ENCODE measurements around the gene NR2F1-AS1. TPM values are rescaled to one million over a fixed set of nuclear protein-coding genes. Genes with fewer than 3 reads are reported as not detected.
"Not testable (repeated sequence)": the region's sequence is repeated elsewhere in the genome, so short reads cannot be mapped to it uniquely, and the experiment has no call there.

Gene NR2F1-AS1
- total RNA-seq, 1 donor: not detected

- Histone ChIP-seq H3K9me3 (ENCODE audit: low read depth, low read length) (no peaks in the 10 kb centered on the region), H3K27me3 (ENCODE audit: insufficient read depth, low read length) (no peaks in the 10 kb centered on the region), H3K4me1 (ENCODE audit: insufficient read depth, low read length) (no peaks in the 10 kb centered on the region), H3K4me3 (ENCODE audit: low read length) (no peak overlapping the region)
Measured at GRCh38 chr5:93479982-93480509, 101.0 kb downstream of the NR2F1-AS1 start.

- Histone ChIP-seq H3K27me3 (ENCODE audit: insufficient read depth, low read length) (no peaks in the 10 kb centered on the region), H3K9me3 (ENCODE audit: low read depth, low read length) (no peaks in the 10 kb centered on the region), H3K4me1 (ENCODE audit: insufficient read depth, low read length) (no peaks in the 10 kb centered on the region), H3K4me3 (ENCODE audit: low read length) (no peak overlapping the region)
Measured at GRCh38 chr5:93477816-93478215, 103.2 kb downstream of the NR2F1-AS1 start.

GRCh38 chr5:93476251-93476742 is 104.7 kb downstream of the NR2F1-AS1 start:
- Histone ChIP-seq H3K27me3 (ENCODE audit: insufficient read depth, low read length) (no peaks in the 10 kb centered on the region), H3K9me3 (ENCODE audit: low read depth, low read length) (no peaks in the 10 kb centered on the region), H3K4me3 (ENCODE audit: low read length) (no peak overlapping the region), H3K4me1 (ENCODE audit: insufficient read depth, low read length) (no peaks in the 10 kb centered on the region)

GRCh38 chr5:93462916-93463315 is 118.1 kb downstream of the NR2F1-AS1 start:
- Histone ChIP-seq H3K4me3 (ENCODE audit: low read length) (no peak overlapping the region), H3K27me3 (ENCODE audit: insufficient read depth, low read length) (no peaks in the 10 kb centered on the region), H3K9me3 (ENCODE audit: low read depth, low read length) (no peaks in the 10 kb centered on the region), H3K4me1 (ENCODE audit: insufficient read depth, low read length) (no peaks in the 10 kb centered on the region)

DNA sequence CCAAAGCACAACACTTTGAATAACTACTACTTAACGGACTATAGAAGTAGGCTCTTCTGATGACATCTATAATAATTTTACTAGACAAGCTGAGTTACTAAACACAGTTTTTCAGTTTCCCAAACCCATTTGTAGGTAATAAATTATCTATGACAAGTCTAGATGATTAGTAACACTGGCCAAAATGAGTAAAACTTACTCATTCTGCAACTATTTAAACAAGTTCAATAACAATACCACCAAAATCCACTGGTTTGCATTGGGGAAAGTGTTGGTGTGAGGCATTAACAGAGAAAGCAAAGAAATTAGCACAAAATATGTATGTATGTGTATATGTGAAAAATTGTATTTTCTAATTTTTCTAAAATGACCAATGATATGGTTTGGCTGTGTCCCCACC is 119.3 kb downstream of the NR2F1-AS1 start:
- Histone ChIP-seq H3K9me3 (ENCODE audit: low read depth, low read length) (no peaks in the 10 kb centered on the region), H3K27me3 (ENCODE audit: insufficient read depth, low read length) (no peaks in the 10 kb centered on the region), H3K4me3 (ENCODE audit: low read length) (no peak overlapping the region), H3K4me1 (ENCODE audit: insufficient read depth, low read length) (no peaks in the 10 kb centered on the region)

GRCh38 chr5:93460286-93460685 is 120.7 kb downstream of the NR2F1-AS1 start:
- Histone ChIP-seq H3K27me3 (ENCODE audit: insufficient read depth, low read length) (no peaks in the 10 kb centered on the region), H3K9me3 (ENCODE audit: low read depth, low read length) (no peaks in the 10 kb centered on the region), H3K4me1 (ENCODE audit: insufficient read depth, low read length) (no peaks in the 10 kb centered on the region), H3K4me3 (ENCODE audit: low read length) (no peak overlapping the region)

DNA sequence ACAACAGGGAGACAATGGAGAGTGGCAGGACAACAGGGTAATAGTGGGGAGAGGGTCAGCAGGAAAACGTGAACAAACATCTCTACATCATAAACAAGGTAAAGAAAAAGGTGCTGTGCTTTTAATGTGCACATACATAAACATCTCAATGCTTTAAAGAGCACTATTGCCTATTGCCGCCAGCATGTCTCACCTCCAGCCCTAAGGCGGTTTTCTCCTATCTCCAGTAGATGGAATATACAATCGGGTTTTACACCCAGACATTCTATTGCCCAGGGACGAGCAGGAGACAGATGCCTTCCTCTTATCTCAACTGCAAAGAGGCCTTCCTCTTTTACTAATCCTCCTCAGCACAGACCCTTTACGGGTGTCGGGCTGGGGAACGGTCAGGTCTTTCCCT is 124.2 kb downstream of the NR2F1-AS1 start:
- not testable (repeated sequence) for H3K27me3 ChIP-seq (ENCODE audit: insufficient read depth, low read length); H3K4me3 ChIP-seq (ENCODE audit: low read length); H3K9me3 ChIP-seq (ENCODE audit: low read depth, low read length); H3K4me1 ChIP-seq (ENCODE audit: insufficient read depth, low read length)

DNA sequence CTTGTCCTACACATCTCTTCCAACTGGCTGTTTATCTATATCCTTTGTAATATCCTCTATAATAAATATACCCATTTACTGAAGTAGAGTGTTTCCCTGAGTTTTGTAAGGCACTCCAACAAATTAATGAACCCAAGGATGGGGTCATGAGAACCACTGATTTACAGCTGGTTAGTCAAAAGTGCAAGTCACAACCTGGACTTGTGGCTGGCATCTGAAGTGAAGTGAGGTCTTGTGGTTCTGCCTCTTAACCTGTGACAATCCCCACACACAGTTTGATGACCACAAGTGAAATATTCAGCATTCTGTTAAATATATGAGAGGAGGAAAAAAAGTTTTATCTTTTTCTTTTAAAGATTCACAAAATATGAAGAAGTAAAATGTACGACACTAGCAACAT is 126.1 kb downstream of the NR2F1-AS1 start:
- Histone ChIP-seq H3K9me3 (ENCODE audit: low read depth, low read length) (no peaks in the 10 kb centered on the region), H3K4me3 (ENCODE audit: low read length) (no peak overlapping the region), H3K4me1 (ENCODE audit: insufficient read depth, low read length) (no peaks in the 10 kb centered on the region), H3K27me3 (ENCODE audit: insufficient read depth, low read length) (no peaks in the 10 kb centered on the region)

GRCh38 chr5:93452255-93452654 is 128.8 kb downstream of the NR2F1-AS1 start:
- Histone ChIP-seq H3K4me1 (ENCODE audit: insufficient read depth, low read length) (no peaks in the 10 kb centered on the region), H3K27me3 (ENCODE audit: insufficient read depth, low read length) (no peaks in the 10 kb centered on the region), H3K4me3 (ENCODE audit: low read length) (no peak overlapping the region), H3K9me3 (ENCODE audit: low read depth, low read length) (no peaks in the 10 kb centered on the region)

DNA sequence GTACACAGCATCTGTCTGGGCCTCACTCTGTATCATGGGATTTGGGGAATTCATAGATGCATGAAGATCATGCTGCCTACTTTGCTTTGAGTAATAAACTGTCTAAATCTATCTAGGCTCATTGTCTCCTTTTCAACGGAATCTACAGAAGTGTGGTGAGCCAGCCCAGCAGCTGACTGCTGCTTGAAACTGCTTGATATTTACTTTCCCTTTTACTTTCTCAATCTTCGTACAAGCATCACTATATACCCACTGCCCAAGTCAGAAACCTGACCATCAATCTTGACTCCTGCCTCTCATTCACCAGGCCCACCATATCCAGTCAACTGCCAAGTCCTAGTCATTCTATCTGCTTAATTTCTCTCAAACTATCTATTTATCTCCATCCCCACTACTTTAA is 142.9 kb downstream of the NR2F1-AS1 start:
- no peak overlapping the region for H3K4me3 ChIP-seq (ENCODE audit: low read length)
- no peaks in the 10 kb centered on the region for H3K9me3 ChIP-seq (ENCODE audit: low read depth, low read length)
- H3K4me1 ChIP-seq (ENCODE audit: insufficient read depth, low read length): no peaks in the 10 kb centered on the region
- no peaks in the 10 kb centered on the region for H3K27me3 ChIP-seq (ENCODE audit: insufficient read depth, low read length)

GRCh38 chr5:93436083-93436482 is 144.9 kb downstream of the NR2F1-AS1 start:
- Histone ChIP-seq H3K9me3 (ENCODE audit: low read depth, low read length) (no peaks in the 10 kb centered on the region), H3K4me3 (ENCODE audit: low read length) (no peak overlapping the region), H3K27me3 (ENCODE audit: insufficient read depth, low read length) (no peaks in the 10 kb centered on the region), H3K4me1 (ENCODE audit: insufficient read depth, low read length) (no peaks in the 10 kb centered on the region)

- H3K27me3 ChIP-seq (ENCODE audit: insufficient read depth, low read length): no peaks in the 10 kb centered on the region
- H3K4me1 ChIP-seq (ENCODE audit: insufficient read depth, low read length): no peaks in the 10 kb centered on the region
- no peaks in the 10 kb centered on the region for H3K9me3 ChIP-seq (ENCODE audit: low read depth, low read length)
- H3K4me3 ChIP-seq (ENCODE audit: low read length): no peak overlapping the region
Measured at GRCh38 chr5:93433422-93433821, 147.6 kb downstream of the NR2F1-AS1 start.

GRCh38 chr5:93431250-93431649 is 149.8 kb downstream of the NR2F1-AS1 start:
- H3K4me3 ChIP-seq (ENCODE audit: low read length): no peak overlapping the region
- no peaks in the 10 kb centered on the region for H3K27me3 ChIP-seq (ENCODE audit: insufficient read depth, low read length)
- H3K4me1 ChIP-seq (ENCODE audit: insufficient read depth, low read length): no peaks in the 10 kb centered on the region
- H3K9me3 ChIP-seq (ENCODE audit: low read depth, low read length): no peaks in the 10 kb centered on the region

- Histone ChIP-seq H3K27me3 (ENCODE audit: insufficient read depth, low read length) (no peaks in the 10 kb centered on the region), H3K4me1 (ENCODE audit: insufficient read depth, low read length) (no peaks in the 10 kb centered on the region), H3K4me3 (ENCODE audit: low read length) (no peak overlapping the region), H3K9me3 (ENCODE audit: low read depth, low read length) (no peaks in the 10 kb centered on the region)
Measured at GRCh38 chr5:93430673-93431199, 150.3 kb downstream of the NR2F1-AS1 start.

DNA sequence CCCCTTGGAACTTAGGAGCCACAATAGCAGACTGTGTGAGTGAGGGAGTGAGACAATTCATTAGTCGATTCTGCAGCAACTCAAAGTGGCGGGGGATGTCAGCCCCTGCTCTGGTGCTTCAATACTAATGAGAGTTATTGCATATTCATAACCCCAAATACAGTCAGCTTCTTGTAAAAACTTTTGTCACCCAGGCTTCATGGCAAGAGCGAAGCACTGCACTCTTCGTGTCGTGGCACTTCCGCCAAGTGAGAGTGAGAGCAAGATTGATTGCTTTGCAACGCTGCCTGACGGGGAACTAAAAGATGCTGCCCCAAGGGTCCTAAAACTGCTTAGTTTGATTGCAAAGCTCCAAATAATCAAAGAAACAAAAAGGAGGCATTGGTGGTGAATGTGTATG is 150.9 kb downstream of the NR2F1-AS1 start:
- Histone ChIP-seq H3K9me3 (ENCODE audit: low read depth, low read length) (no peaks in the 10 kb centered on the region), H3K4me1 (ENCODE audit: insufficient read depth, low read length) (no peaks in the 10 kb centered on the region), H3K4me3 (ENCODE audit: low read length) (no peak overlapping the region), H3K27me3 (ENCODE audit: insufficient read depth, low read length) (no peaks in the 10 kb centered on the region)

DNA sequence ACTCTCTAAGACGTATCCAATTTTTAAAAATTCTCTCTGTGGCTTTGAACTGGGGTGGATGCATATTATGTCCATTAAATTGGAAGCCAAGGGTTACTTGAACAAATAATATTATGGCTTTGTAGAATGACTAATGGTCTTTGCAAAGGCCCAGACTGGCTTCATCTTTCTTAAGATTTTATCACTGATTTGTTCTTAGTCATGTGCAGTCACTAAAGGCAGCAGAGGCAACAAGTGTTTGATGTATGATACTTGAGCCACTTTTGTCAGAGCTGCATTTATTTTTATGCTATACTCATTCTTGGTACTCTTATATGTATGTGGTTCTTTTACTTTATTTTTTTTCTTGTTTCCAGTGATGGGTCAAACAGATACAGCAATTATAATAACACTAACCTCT is 152.2 kb downstream of the NR2F1-AS1 start:
- Histone ChIP-seq H3K4me3 (ENCODE audit: low read length) (no peak overlapping the region), H3K4me1 (ENCODE audit: insufficient read depth, low read length) (no peaks in the 10 kb centered on the region), H3K27me3 (ENCODE audit: insufficient read depth, low read length) (no peaks in the 10 kb centered on the region), H3K9me3 (ENCODE audit: low read depth, low read length) (no peaks in the 10 kb centered on the region)

All from mononuclear cell (primary cell).